Measurements from ENCODE around the gene PGAP2. TPM values are rescaled to one million over a fixed set of nuclear protein-coding genes. Genes with fewer than 3 reads are reported as not detected.

PGAP2 gene
- total and polyA plus RNA-seq, 4 donors = 10.0 to 14.8 (median 12.0) TPM

DNA sequence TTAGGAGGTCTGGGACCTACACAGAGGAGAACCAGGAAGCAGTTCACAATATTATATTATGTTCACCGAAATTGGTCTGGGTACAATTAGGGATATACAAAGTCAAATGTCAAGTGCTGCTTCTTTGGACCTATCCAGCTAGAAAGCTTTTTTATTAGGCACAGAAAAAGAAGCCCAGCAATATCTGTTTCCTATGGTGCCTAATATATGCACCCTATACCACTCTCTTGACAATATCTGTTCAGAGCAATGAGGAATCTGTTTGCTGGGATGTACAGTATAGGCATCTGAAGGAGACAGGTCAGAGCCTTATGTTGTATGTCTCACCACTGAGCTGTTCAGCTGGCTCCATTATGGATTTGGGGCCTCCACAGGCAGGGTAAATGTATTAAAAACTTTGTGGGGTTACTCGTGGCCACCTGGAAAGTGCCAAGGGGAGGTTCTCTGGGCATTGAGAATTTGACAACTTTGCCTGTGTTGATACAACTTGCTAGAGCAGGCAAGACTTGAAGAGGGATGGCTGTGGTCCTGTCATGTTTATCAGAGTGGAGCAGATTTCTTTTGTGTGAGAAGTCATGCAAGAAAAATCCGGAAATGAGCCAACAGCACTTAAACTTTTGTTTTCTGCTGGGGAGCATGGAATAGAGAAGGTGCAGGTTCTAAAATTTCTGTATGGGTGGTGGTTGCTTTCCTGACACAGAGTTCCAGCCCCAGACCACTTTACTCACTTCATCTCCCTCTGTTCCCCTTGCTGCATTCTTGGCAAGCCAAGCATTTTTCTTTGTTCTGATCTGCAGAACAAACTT, 57.2 kb downstream of the PGAP2 start:
- H3K9ac ChIP-seq (ENCODE audit: low read depth in 1 of 2, low read length in 2 of 2) = peak overlapping the region in 1 of 2 donors; percentile 72
- no peaks in the 10 kb centered on the region for H3K9me3 ChIP-seq (ENCODE audit: control insufficient read depth in 4 of 4, low read length in 3 of 4)
- peaks cover 16 to 45% (median 22%) of the 10 kb centered on the region in 4 donors for H3K4me1 ChIP-seq (ENCODE audit: control insufficient read depth in 4 of 4, insufficient read depth in 4 of 4, low read length in 3 of 4)
- no peaks in the 10 kb centered on the region for H3K36me3 ChIP-seq (ENCODE audit: control insufficient read depth in 4 of 4, insufficient read depth in 3 of 4, low read depth in 1 of 4, low read length in 3 of 4)
- TF ChIP-seq, protein P1, sequence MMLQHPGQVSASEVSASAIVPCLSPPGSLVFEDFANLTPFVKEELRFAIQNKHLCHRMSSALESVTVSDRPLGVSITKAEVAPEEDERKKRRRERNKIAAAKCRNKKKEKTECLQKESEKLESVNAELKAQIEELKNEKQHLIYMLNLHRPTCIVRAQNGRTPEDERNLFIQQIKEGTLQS (IDR thresholded peaks at IDR 0.05) = no peak
- TF ChIP-seq FOXA1 (IDR thresholded peaks at IDR 0.05) (no peak), SP1 (IDR thresholded peaks at IDR 0.05) (no peak), YY1 (IDR thresholded peaks at IDR 0.05) (no peak), RAD21 (IDR thresholded peaks at IDR 0.05) (no peak), NR2F2 (IDR thresholded peaks at IDR 0.05) (no peak), JUND (IDR thresholded peaks at IDR 0.05) (no peak)
- TF ChIP-seq, protein P2, sequence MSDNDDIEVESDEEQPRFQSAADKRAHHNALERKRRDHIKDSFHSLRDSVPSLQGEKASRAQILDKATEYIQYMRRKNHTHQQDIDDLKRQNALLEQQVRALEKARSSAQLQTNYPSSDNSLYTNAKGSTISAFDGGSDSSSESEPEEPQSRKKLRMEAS (IDR thresholded peaks at IDR 0.05) = no peak
- TF ChIP-seq, protein P3, sequence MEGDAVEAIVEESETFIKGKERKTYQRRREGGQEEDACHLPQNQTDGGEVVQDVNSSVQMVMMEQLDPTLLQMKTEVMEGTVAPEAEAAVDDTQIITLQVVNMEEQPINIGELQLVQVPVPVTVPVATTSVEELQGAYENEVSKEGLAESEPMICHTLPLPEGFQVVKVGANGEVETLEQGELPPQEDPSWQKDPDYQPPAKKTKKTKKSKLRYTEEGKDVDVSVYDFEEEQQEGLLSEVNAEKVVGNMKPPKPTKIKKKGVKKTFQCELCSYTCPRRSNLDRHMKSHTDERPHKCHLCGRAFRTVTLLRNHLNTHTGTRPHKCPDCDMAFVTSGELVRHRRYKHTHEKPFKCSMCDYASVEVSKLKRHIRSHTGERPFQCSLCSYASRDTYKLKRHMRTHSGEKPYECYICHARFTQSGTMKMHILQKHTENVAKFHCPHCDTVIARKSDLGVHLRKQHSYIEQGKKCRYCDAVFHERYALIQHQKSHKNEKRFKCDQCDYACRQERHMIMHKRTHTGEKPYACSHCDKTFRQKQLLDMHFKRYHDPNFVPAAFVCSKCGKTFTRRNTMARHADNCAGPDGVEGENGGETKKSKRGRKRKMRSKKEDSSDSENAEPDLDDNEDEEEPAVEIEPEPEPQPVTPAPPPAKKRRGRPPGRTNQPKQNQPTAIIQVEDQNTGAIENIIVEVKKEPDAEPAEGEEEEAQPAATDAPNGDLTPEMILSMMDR (IDR thresholded peaks at IDR 0.05; ENCODE audit: low read depth, low read length, missing input control) = no peak
- no peaks in the 10 kb centered on the region for H3K27me3 ChIP-seq (ENCODE audit: control insufficient read depth in 4 of 4, insufficient read depth in 4 of 4, low read length in 3 of 4)
- 39% methylated on average over 3 of the region's 3 CpGs for WGBS
- H3K4me3 ChIP-seq (ENCODE audit: low read depth in 1 of 3, low read length in 3 of 3) = no peak overlapping the region
- H3K27ac ChIP-seq (ENCODE audit: low read depth in 1 of 2, low read length in 2 of 2) = peak overlapping the region; percentile 70 to 75
- no peak for DNase-seq (ENCODE audit: low spot score)

DNA sequence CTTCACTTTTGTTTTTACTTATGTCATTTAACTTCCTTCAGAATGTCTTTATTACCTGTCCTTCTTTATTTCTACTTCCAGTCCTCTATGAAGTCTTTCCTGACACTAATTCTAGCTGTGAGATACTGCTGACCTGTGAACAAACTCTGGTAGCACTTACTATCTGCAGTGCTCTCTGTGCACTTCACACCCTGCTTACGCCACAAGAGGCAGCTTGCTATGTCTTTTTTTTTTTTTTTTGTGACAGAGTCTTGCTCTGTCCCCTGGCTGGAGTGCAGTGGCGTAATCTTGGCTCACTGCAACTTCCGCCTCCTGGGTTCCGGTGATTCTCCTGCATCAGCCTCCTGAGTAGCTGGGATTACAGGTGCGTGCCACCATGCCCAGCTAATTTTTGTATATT, 57.8 kb downstream of the PGAP2 start:
- no peak for DNase-seq (ENCODE audit: low spot score)
- Histone ChIP-seq H3K4me1 (ENCODE audit: control insufficient read depth in 4 of 4, insufficient read depth in 4 of 4, low read length in 3 of 4) (peaks cover 16 to 41% (median 19%) of the 10 kb centered on the region in 4 donors), H3K27me3 (ENCODE audit: control insufficient read depth in 4 of 4, insufficient read depth in 4 of 4, low read length in 3 of 4) (no peaks in the 10 kb centered on the region), H3K36me3 (ENCODE audit: control insufficient read depth in 4 of 4, insufficient read depth in 3 of 4, low read depth in 1 of 4, low read length in 3 of 4) (no peaks in the 10 kb centered on the region), H3K9ac (ENCODE audit: low read depth in 1 of 2, low read length in 2 of 2) (peak overlapping the region in 1 of 2 donors; percentile 72), H3K27ac (ENCODE audit: low read depth in 1 of 2, low read length in 2 of 2) (peak overlapping the region; percentile 70 to 75), H3K9me3 (ENCODE audit: control insufficient read depth in 4 of 4, low read length in 3 of 4) (no peaks in the 10 kb centered on the region), H3K4me3 (ENCODE audit: low read depth in 1 of 3, low read length in 3 of 3) (no peak overlapping the region)
- 38% methylated on average over 5 of the region's 5 CpGs for WGBS
- no peak for TF ChIP-seq HNF4G (IDR thresholded peaks at IDR 0.05)
- peak; percentile 32 to 61 for TF ChIP-seq RAD21 (IDR thresholded peaks at IDR 0.05)
- TF ChIP-seq SP1 (IDR thresholded peaks at IDR 0.05) = peak; percentile 71
- peak; percentile 57 to 72 for TF ChIP-seq GABPA (IDR thresholded peaks at IDR 0.05 in 1 of 2, conservative IDR thresholded peaks at IDR 0.05 in 1 of 2)
- TF ChIP-seq FOXA1 (IDR thresholded peaks at IDR 0.05) = peak; percentile 13
- peak; percentile 12 for TF ChIP-seq NR2F2 (IDR thresholded peaks at IDR 0.05)
- TF ChIP-seq HNF4A (conservative IDR thresholded peaks at IDR 0.05) = peak; percentile 74 to 75
- no peak for TF ChIP-seq FOXA2 (IDR thresholded peaks at IDR 0.05)
- TF ChIP-seq, protein P3 (IDR thresholded peaks at IDR 0.05; ENCODE audit: low read depth, low read length, missing input control) = no peak
- TF ChIP-seq TAF1 (conservative IDR thresholded peaks at IDR 0.05) = no peak
- peak in 1 of 2 donors; percentile 21 for TF ChIP-seq JUND (IDR thresholded peaks at IDR 0.05)
- peak; percentile 79 to 85 for TF ChIP-seq RXRA (IDR thresholded peaks at IDR 0.05)
- TF ChIP-seq, protein P1 (IDR thresholded peaks at IDR 0.05) = no peak
- TF ChIP-seq EGR1 (IDR thresholded peaks at IDR 0.05; ENCODE audit: low read depth in 2 of 2) = peak in 1 of 2 donors; percentile 35
- TF ChIP-seq, protein P4, sequence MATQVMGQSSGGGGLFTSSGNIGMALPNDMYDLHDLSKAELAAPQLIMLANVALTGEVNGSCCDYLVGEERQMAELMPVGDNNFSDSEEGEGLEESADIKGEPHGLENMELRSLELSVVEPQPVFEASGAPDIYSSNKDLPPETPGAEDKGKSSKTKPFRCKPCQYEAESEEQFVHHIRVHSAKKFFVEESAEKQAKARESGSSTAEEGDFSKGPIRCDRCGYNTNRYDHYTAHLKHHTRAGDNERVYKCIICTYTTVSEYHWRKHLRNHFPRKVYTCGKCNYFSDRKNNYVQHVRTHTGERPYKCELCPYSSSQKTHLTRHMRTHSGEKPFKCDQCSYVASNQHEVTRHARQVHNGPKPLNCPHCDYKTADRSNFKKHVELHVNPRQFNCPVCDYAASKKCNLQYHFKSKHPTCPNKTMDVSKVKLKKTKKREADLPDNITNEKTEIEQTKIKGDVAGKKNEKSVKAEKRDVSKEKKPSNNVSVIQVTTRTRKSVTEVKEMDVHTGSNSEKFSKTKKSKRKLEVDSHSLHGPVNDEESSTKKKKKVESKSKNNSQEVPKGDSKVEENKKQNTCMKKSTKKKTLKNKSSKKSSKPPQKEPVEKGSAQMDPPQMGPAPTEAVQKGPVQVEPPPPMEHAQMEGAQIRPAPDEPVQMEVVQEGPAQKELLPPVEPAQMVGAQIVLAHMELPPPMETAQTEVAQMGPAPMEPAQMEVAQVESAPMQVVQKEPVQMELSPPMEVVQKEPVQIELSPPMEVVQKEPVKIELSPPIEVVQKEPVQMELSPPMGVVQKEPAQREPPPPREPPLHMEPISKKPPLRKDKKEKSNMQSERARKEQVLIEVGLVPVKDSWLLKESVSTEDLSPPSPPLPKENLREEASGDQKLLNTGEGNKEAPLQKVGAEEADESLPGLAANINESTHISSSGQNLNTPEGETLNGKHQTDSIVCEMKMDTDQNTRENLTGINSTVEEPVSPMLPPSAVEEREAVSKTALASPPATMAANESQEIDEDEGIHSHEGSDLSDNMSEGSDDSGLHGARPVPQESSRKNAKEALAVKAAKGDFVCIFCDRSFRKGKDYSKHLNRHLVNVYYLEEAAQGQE (IDR thresholded peaks at IDR 0.05) = peak; percentile 39
- no peak for TF ChIP-seq YY1 (IDR thresholded peaks at IDR 0.05)
- TF ChIP-seq, protein P2 (IDR thresholded peaks at IDR 0.05) = peak; percentile 46
- TF ChIP-seq, protein P5, sequence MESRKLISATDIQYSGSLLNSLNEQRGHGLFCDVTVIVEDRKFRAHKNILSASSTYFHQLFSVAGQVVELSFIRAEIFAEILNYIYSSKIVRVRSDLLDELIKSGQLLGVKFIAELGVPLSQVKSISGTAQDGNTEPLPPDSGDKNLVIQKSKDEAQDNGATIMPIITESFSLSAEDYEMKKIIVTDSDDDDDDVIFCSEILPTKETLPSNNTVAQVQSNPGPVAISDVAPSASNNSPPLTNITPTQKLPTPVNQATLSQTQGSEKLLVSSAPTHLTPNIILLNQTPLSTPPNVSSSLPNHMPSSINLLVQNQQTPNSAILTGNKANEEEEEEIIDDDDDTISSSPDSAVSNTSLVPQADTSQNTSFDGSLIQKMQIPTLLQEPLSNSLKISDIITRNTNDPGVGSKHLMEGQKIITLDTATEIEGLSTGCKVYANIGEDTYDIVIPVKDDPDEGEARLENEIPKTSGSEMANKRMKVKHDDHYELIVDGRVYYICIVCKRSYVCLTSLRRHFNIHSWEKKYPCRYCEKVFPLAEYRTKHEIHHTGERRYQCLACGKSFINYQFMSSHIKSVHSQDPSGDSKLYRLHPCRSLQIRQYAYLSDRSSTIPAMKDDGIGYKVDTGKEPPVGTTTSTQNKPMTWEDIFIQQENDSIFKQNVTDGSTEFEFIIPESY (IDR thresholded peaks at IDR 0.05) = peak; percentile 34

All from liver (tissue), 9 donors.